B cell (primary cell): ENCODE results near the gene ENOX1. TPM values are rescaled to one million over a fixed set of nuclear protein-coding genes. Genes with fewer than 3 reads are reported as not detected.

Experiments
- ATAC-seq: fragments of 200-7000 bp; cut with Tn5 transposase; one replicate; pipeline ENCODE4 v1.10.0; 2021; ENCODE audit warnings: low read depth, mild to moderate bottlenecking, moderate number of reproducible peaks, moderate library complexity
- CTCF ChIA-PET: fragments of 350-600 bp; sonication (Branson Sonifier 250); formaldehyde crosslinking; loops from one replicate; lab custom pipeline; 2021; ENCODE audit warnings: antibody characterized with exemption, inconsistent platforms; lab: Charles Lee
- POLR2A ChIA-PET: fragments of 350-600 bp; sonication (Branson Sonifier 250); formaldehyde crosslinking; loops from one replicate; lab custom pipeline; 2021; ENCODE audit warnings: antibody characterized with exemption; lab: Charles Lee
- DNase-seq: peaks from one replicate; pipeline ENCODE4 v3.0.0; 2013
- H2AFZ ChIP-seq: 2 replicates; pipeline ENCODE4 v1.6.1; 2012; ENCODE audit warnings: mild to moderate bottlenecking, low read depth, low read length; ENCODE audit not compliant: insufficient read depth, poor library complexity, severe bottlenecking
- H3K27ac ChIP-seq, 2 donors: 1 replicate in 1 of 2; 2 replicates in 1 of 2; pipeline ENCODE4 v1.5.1; 2012 to 2013; ENCODE audit warnings: low read length in 2 of 2, mild to moderate bottlenecking in 2 of 2, moderate library complexity in 1 of 2
- H3K27me3 ChIP-seq, 4 experiments: fragments of 200-600 bp in 1 of 4; sonication (generic) in 1 of 4; replicated peaks in 1 of 4; 1 replicate in 2 of 4; 2 replicates in 2 of 4; pipeline versions ENCODE4 v1.6.1 to v1.7.0; 2013 to 2016; ENCODE audit warnings: low read length in 3 of 4, mild to moderate bottlenecking in 2 of 4, mixed read lengths in 1 of 4, moderate library complexity in 1 of 4; ENCODE audit not compliant: insufficient read depth in 4 of 4, control insufficient read depth in 3 of 4; ENCODE audit errors: control extremely low read depth in 1 of 4
- H3K36me3 ChIP-seq, 2 experiments: replicated peaks in 1 of 2; 1 replicate in 1 of 2; 2 replicates in 1 of 2; pipeline versions ENCODE4 v1.6.1 to v1.7.1; 2013; ENCODE audit warnings: low read length in 1 of 2; ENCODE audit not compliant: insufficient read depth in 2 of 2, control insufficient read depth in 1 of 2; ENCODE audit errors: control extremely low read depth in 1 of 2, extremely low read depth in 1 of 2
- H3K4me1 ChIP-seq, 2 donors: fragments of 200-600 bp in 1 of 2; sonication (generic) in 1 of 2; 1 replicate in 1 of 2; 2 replicates in 1 of 2; pipeline versions ENCODE4 v1.5.1 to v1.6.1; 2013 to 2017; ENCODE audit warnings: low read length in 2 of 2; ENCODE audit not compliant: control insufficient read depth in 2 of 2, insufficient read depth in 2 of 2
- H3K4me2 ChIP-seq: replicated peaks from 2 replicates; pipeline ENCODE3; 2012; ENCODE audit warnings: mild to moderate bottlenecking, low read depth, low read length; ENCODE audit not compliant: poor library complexity, severe bottlenecking
- H3K4me3 ChIP-seq, 5 experiments: fragments of 200-600 bp in 1 of 5; sonication (generic) in 1 of 5; 1 replicate in 3 of 5; 2 replicates in 2 of 5; pipeline versions ENCODE4 v1.5.1 to v1.7.0; 2011 to 2016; ENCODE audit warnings: low read length in 4 of 5, mild to moderate bottlenecking in 4 of 5, low read depth in 2 of 5, control low read depth in 1 of 5, moderate library complexity in 1 of 5; ENCODE audit not compliant: insufficient read depth in 1 of 5; ENCODE audit errors: control extremely low read depth in 1 of 5, extremely low read depth in 1 of 5
- H3K79me2 ChIP-seq: fragments of 200-600 bp; sonication (generic); one replicate; pipeline ENCODE4 v1.6.0; 2016; ENCODE audit warnings: low read length; ENCODE audit not compliant: control insufficient read depth, insufficient read depth
- H3K9ac ChIP-seq: fragments of 200-600 bp; sonication (generic); 2 replicates; pipeline ENCODE4 v1.6.1; 2017; ENCODE audit warnings: mild to moderate bottlenecking, low read length, moderate library complexity
- H3K9me3 ChIP-seq, 3 donors: one replicate each; pipeline versions ENCODE4 v1.6.1 to v1.7.1; 2013; ENCODE audit warnings: low read length in 2 of 3; ENCODE audit not compliant: control insufficient read depth in 2 of 3, insufficient read depth in 1 of 3; ENCODE audit errors: control extremely low read depth in 1 of 3
- H4K20me1 ChIP-seq: 2 replicates; pipeline ENCODE4 v1.6.0; 2012; ENCODE audit warnings: mild to moderate bottlenecking, low read length; ENCODE audit not compliant: insufficient read depth, control insufficient read depth, poor library complexity, severe bottlenecking
- H3K27ac Mint-ChIP-seq: one replicate; pipeline ENCODE4 v1.8.0; 2021; ENCODE audit warnings: mixed read lengths
- H3K27me3 Mint-ChIP-seq: one replicate; pipeline ENCODE4 v1.8.0; 2021; ENCODE audit warnings: mixed read lengths
- H3K4me1 Mint-ChIP-seq: one replicate; pipeline ENCODE4 v1.8.0; 2021; ENCODE audit warnings: mixed read lengths
- H3K4me3 Mint-ChIP-seq: one replicate; pipeline ENCODE4 v1.8.0; 2021; ENCODE audit warnings: mixed read lengths
- H3K9me3 Mint-ChIP-seq: one replicate; pipeline ENCODE4 v1.8.0; 2022; ENCODE audit warnings: mixed read lengths; ENCODE audit not compliant: insufficient read depth
- CTCF ChIP-seq: fragments of 200-600 bp; IDR thresholded peaks from one replicate; pipeline ENCODE4 v1.8.0; 2022; ENCODE audit warnings: antibody characterized with exemption, mild to moderate bottlenecking
- EZH2 ChIP-seq: IDR thresholded peaks from 2 replicates; pipeline ENCODE4 v1.6.1; 2012; ENCODE audit warnings: borderline replicate concordance, low read depth, mild to moderate bottlenecking, moderate library complexity, low read length; ENCODE audit not compliant: insufficient read depth, poor library complexity, severe bottlenecking
- WGBS: methylation state at CpG from one replicate; pipeline ENCODE4 v1.1.5; 2013; ENCODE audit warnings: missing lambda C conversion rate; ENCODE audit not compliant: insufficient coverage; 5-methylcytosine and 5-hydroxymethylcytosine counted together
- intact Hi-C: fragments of 100-400 bp; cut with micrococcal nuclease; formaldehyde crosslinking; loops from one replicate; pipeline ENCODE4 v1.10.0; 2022
- polyA plus RNA-seq: library from polyadenylated mRNA; depleted of rRNA; stranded (reverse); fragments of >200 nt; gene quantifications from 2 replicates; pipeline ENCODE4 v1.2.3, GENCODE V29; 2012
- total RNA-seq, 2 donors: library from RNA; stranded (reverse); fragments of 120-200 nt in 1 of 2; gene quantifications; 1 replicate in 1 of 2; 2 replicates in 1 of 2; pipeline versions ENCODE4 v1.2.3 to v1.2.4, GENCODE V29; 2013 to 2022

The ENOX1 gene
- total and polyA plus RNA-seq, 2 donors (not counting 1 experiment from before 2014, with no cell fraction given): not detected

GRCh38 chr13:43328907-43329306 is 457.9 kb downstream of the ENOX1 start:
- H3K36me3 ChIP-seq: no peaks in the 10 kb centered on the region
- CTCF ChIA-PET: no interaction called here
- no peaks in the 10 kb centered on the region for H3K9me3 Mint-ChIP-seq
- H3K4me3 ChIP-seq: no peak overlapping the region
- ATAC-seq (no peak), DNase-seq (no peak)
- no peak overlapping the region for H2AFZ ChIP-seq
- H3K27ac Mint-ChIP-seq: no peak overlapping the region
- H3K27me3 ChIP-seq: no peaks in the 10 kb centered on the region
- H3K4me1 Mint-ChIP-seq: no peaks in the 10 kb centered on the region
- no peaks in the 10 kb centered on the region for H3K27me3 Mint-ChIP-seq
- H3K4me2 ChIP-seq: no peak overlapping the region
- H3K9me3 ChIP-seq: no peaks in the 10 kb centered on the region
- no peak overlapping the region for H3K27ac ChIP-seq
- TF ChIP-seq CTCF: no peak
- TF ChIP-seq EZH2: no peak
- no peaks in the 10 kb centered on the region for H3K79me2 ChIP-seq
- WGBS: no CpG with 5 or more reads among the region's 1 CpG
- H3K9ac ChIP-seq: no peak overlapping the region
- no peak overlapping the region for H3K4me3 Mint-ChIP-seq
- H3K4me1 ChIP-seq: no peaks in the 10 kb centered on the region
- no peaks in the 10 kb centered on the region for H4K20me1 ChIP-seq
- POLR2A ChIA-PET: no interaction called here
- intact Hi-C loops: no loop called here

DNA sequence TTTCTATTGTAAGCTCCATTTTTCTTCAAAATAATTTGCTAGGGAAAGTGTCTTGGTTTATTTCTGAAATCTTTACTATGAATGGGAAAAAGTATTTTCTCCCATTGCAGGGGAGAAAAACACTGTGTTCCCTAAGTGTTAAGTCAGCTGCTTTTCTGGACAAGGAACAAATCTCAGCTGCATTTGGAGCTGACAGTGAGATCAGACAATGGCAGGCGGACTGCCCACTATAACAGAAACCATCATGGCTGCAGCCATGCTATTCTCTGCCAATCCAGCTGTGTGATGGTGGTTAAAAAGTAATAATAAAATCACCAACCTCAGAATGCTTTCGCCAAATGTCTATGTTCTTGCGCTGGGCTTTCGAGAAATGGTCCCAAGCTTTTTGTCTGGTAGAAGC is 460.7 kb downstream of the ENOX1 start:
- no peak overlapping the region for H2AFZ ChIP-seq
- H3K27me3 Mint-ChIP-seq: peaks cover 12% of the 10 kb centered on the region
- no peaks in the 10 kb centered on the region for H3K27me3 ChIP-seq
- no peaks in the 10 kb centered on the region for H3K79me2 ChIP-seq
- no peaks in the 10 kb centered on the region for H4K20me1 ChIP-seq
- no peak overlapping the region for H3K9ac ChIP-seq
- no peak overlapping the region for H3K27ac ChIP-seq
- DNase-seq: no peak
- H3K9me3 ChIP-seq: no peaks in the 10 kb centered on the region
- H3K4me1 ChIP-seq: no peaks in the 10 kb centered on the region
- no peak overlapping the region for H3K4me2 ChIP-seq
- WGBS: no CpG with 5 or more reads among the region's 4 CpGs
- no peaks in the 10 kb centered on the region for H3K4me1 Mint-ChIP-seq
- intact Hi-C loops: no loop called here
- CTCF ChIA-PET: no interaction called here
- no peak overlapping the region for H3K4me3 ChIP-seq
- POLR2A ChIA-PET: no interaction called here
- no peak overlapping the region for H3K4me3 Mint-ChIP-seq
- no peaks in the 10 kb centered on the region for H3K9me3 Mint-ChIP-seq
- no peaks in the 10 kb centered on the region for H3K36me3 ChIP-seq
- TF ChIP-seq CTCF: no peak
- ATAC-seq: no peak
- no peak overlapping the region for H3K27ac Mint-ChIP-seq
